Neural progenitor cell (in vitro differentiated cells): ENCODE data around the gene GALNT7. TPM values are rescaled to one million over a fixed set of nuclear protein-coding genes. Genes with fewer than 3 reads are reported as not detected.
A peak's percentile ranks its signal among the peaks of the same experiment; 100 is the strongest.

Experiments used
- DNase-seq: peaks from one replicate; pipeline ENCODE4 v3.0.0-alpha.2; 2016; ENCODE audit warnings: low spot score
- H2AFZ ChIP-seq: fragments of 200-600 bp; sonication (generic); replicated peaks from 2 replicates; pipeline ENCODE4 v1.6.1; 2016; ENCODE audit warnings: antibody characterized with exemption
- H3F3A ChIP-seq: fragments of 200-600 bp; sonication (generic); 2 replicates; pipeline ENCODE4 v1.6.1; 2016; ENCODE audit warnings: antibody characterized with exemption, low read depth
- H3K27ac ChIP-seq: fragments of 200-600 bp; sonication (generic); 2 replicates; pipeline ENCODE4 v1.5.1; 2016; ENCODE audit warnings: mild to moderate bottlenecking
- H3K27me3 ChIP-seq: fragments of 200-600 bp; sonication (generic); 2 replicates; pipeline ENCODE4 v1.6.1; 2016; ENCODE audit warnings: mild to moderate bottlenecking, moderate library complexity
- H3K36me3 ChIP-seq: fragments of 200-600 bp; sonication (generic); 2 replicates; pipeline ENCODE4 v1.5.1; 2016
- H3K4me1 ChIP-seq: fragments of 200-600 bp; sonication (generic); 2 replicates; pipeline ENCODE4 v1.6.1; 2016; ENCODE audit warnings: mixed run types
- H3K4me2 ChIP-seq: fragments of 200-600 bp; sonication (generic); 2 replicates; pipeline ENCODE4 v1.6.1; 2016
- H3K4me3 ChIP-seq: fragments of 200-600 bp; sonication (generic); 2 replicates; pipeline ENCODE4 v1.5.1; 2016
- H3K79me2 ChIP-seq: fragments of 200-600 bp; sonication (generic); 2 replicates; pipeline ENCODE4 v1.6.1; 2016; ENCODE audit warnings: low read depth
- H3K9ac ChIP-seq: fragments of 200-600 bp; sonication (generic); 2 replicates; pipeline ENCODE4 v1.6.1; 2016
- H3K9me3 ChIP-seq: fragments of 200-600 bp; sonication (generic); 2 replicates; pipeline ENCODE4 v1.5.1; 2016; ENCODE audit warnings: low read depth
- H4K20me1 ChIP-seq: fragments of 200-600 bp; sonication (generic); 2 replicates; pipeline ENCODE4 v1.6.1; 2016; ENCODE audit warnings: low read depth
- H3K27ac Mint-ChIP-seq: 3 replicates; pipeline ENCODE4 v1.8.0; 2021; ENCODE audit warnings: mixed read lengths
- H3K27me3 Mint-ChIP-seq: 2 replicates; pipeline ENCODE4 v1.8.0; 2022; ENCODE audit warnings: low read depth, mild to moderate bottlenecking, inconsistent platforms, moderate library complexity, mixed read lengths; ENCODE audit not compliant: insufficient read depth
- H3K36me3 Mint-ChIP-seq: 3 replicates; pipeline ENCODE4 v1.8.0; 2021; ENCODE audit warnings: mixed read lengths
- H3K4me1 Mint-ChIP-seq: 3 replicates; pipeline ENCODE4 v1.8.0; 2021; ENCODE audit warnings: mixed read lengths
- H3K4me3 Mint-ChIP-seq: 3 replicates; pipeline ENCODE4 v1.8.0; 2021; ENCODE audit warnings: mild to moderate bottlenecking, moderate library complexity, mixed read lengths
- H3K9me3 Mint-ChIP-seq: 3 replicates; pipeline ENCODE4 v1.8.0; 2020; ENCODE audit warnings: mixed read lengths
- CTCF ChIP-seq: fragments of 200-600 bp; sonication (generic); IDR thresholded peaks from 2 replicates; pipeline ENCODE4 v1.5.1; 2017; ENCODE audit warnings: antibody characterized with exemption, mild to moderate bottlenecking
- EZH2 ChIP-seq: fragments of 200-600 bp; sonication (generic); IDR thresholded peaks from 2 replicates; pipeline ENCODE4 v1.6.1; 2017; ENCODE audit warnings: antibody characterized with exemption, mild to moderate bottlenecking, moderate library complexity
- EZH2phosphoT487 ChIP-seq: fragments of 200-600 bp; sonication (generic); IDR thresholded peaks from 2 replicates; pipeline ENCODE4 v1.6.1; 2017; ENCODE audit warnings: antibody characterized with exemption
- total RNA-seq: library from RNA; depleted of rRNA; stranded (reverse); fragments of >200 nt; gene quantifications from 2 replicates; pipeline ENCODE4 v1.2.3, GENCODE V29; 2015; ENCODE audit warnings: low replicate concordance

Gene GALNT7
- total RNA-seq, 1 donor from 2014 or later, result 62.3 TPM

- Histone ChIP-seq H3K79me2 (peaks cover 6% of the 10 kb centered on the region), H3K4me3 (no peak overlapping the region), H3K27ac (no peak overlapping the region), H3K4me2 (no peak overlapping the region), H3K9me3 (no peaks in the 10 kb centered on the region), H3K27me3 (no peaks in the 10 kb centered on the region), H3F3A (peaks cover 29% of the 10 kb centered on the region), H2AFZ (no peak overlapping the region), H4K20me1 (no peaks in the 10 kb centered on the region), H3K9ac (no peak overlapping the region), H3K4me1 (peaks cover 17% of the 10 kb centered on the region), H3K36me3 (no peaks in the 10 kb centered on the region)
- DNase-seq, result no peak
- Mint-ChIP-seq H3K36me3 (peaks cover 4% of the 10 kb centered on the region), H3K4me1 (peaks cover 18% of the 10 kb centered on the region), H3K4me3 (no peak overlapping the region), H3K27ac (no peak overlapping the region), H3K9me3 (no peaks in the 10 kb centered on the region), H3K27me3 (peaks cover 4% of the 10 kb centered on the region)
- no peak for TF ChIP-seq CTCF
- no peak for TF ChIP-seq EZH2phosphoT487
- no peak for TF ChIP-seq EZH2
Measured at GRCh38 chr4:173365359-173365996, 196.9 kb downstream of the GALNT7 start.

GRCh38 chr4:173367285-173367684 is 198.7 kb downstream of the GALNT7 start:
- Histone ChIP-seq H3K9me3 (no peaks in the 10 kb centered on the region), H3K27ac (no peak overlapping the region), H2AFZ (no peak overlapping the region), H3K4me1 (peaks cover 17% of the 10 kb centered on the region), H4K20me1 (peaks cover 3% of the 10 kb centered on the region), H3K79me2 (peaks cover 17% of the 10 kb centered on the region), H3K4me2 (peak overlapping the region; percentile 93), H3K36me3 (no peaks in the 10 kb centered on the region), H3K4me3 (peak overlapping the region; percentile 90), H3F3A (peaks cover 44% of the 10 kb centered on the region), H3K9ac (no peak overlapping the region), H3K27me3 (no peaks in the 10 kb centered on the region)
- no peak overlapping the region for H3K27ac Mint-ChIP-seq
- H3K4me3 Mint-ChIP-seq, result peak overlapping the region; percentile 45
- no peak for TF ChIP-seq CTCF
- no peak for TF ChIP-seq EZH2
- DNase-seq, result no peak
- no peaks in the 10 kb centered on the region for H3K9me3 Mint-ChIP-seq
- H3K36me3 Mint-ChIP-seq, result peaks cover 5% of the 10 kb centered on the region
- H3K4me1 Mint-ChIP-seq, result peaks cover 18% of the 10 kb centered on the region
- H3K27me3 Mint-ChIP-seq, result peaks cover 6% of the 10 kb centered on the region

- TF ChIP-seq CTCF (no peak), EZH2 (no peak), EZH2phosphoT487 (no peak)
- H3K4me3 Mint-ChIP-seq, result peak overlapping the region; percentile 100
- Histone ChIP-seq H3F3A (peaks cover 49% of the 10 kb centered on the region), H3K4me1 (peaks cover 17% of the 10 kb centered on the region), H3K27ac (no peak overlapping the region), H3K4me3 (peak overlapping the region; percentile 90), H3K79me2 (peaks cover 24% of the 10 kb centered on the region), H4K20me1 (peaks cover 9% of the 10 kb centered on the region), H3K4me2 (peak overlapping the region; percentile 93), H2AFZ (no peak overlapping the region), H3K27me3 (no peaks in the 10 kb centered on the region), H3K36me3 (no peaks in the 10 kb centered on the region), H3K9ac (no peak overlapping the region), H3K9me3 (no peaks in the 10 kb centered on the region)
- DNase-seq, result no peak
- H3K36me3 Mint-ChIP-seq, result peaks cover 3% of the 10 kb centered on the region
- H3K27ac Mint-ChIP-seq, result no peak overlapping the region
- H3K4me1 Mint-ChIP-seq, result peaks cover 22% of the 10 kb centered on the region
- no peaks in the 10 kb centered on the region for H3K9me3 Mint-ChIP-seq
- peaks cover 6% of the 10 kb centered on the region for H3K27me3 Mint-ChIP-seq
Measured at GRCh38 chr4:173367946-173368345, 199.3 kb downstream of the GALNT7 start.
